ENCODE results near the gene FAM50A. TPM values are rescaled to one million over a fixed set of nuclear protein-coding genes. Genes with fewer than 3 reads are reported as not detected.

FAM50A gene
- polyA plus RNA-seq, 1 of the 3 experiments (the other 2 are of a cell fraction): 86.0 TPM

GRCh38 chrX:154441984-154442707 is 1.8 kb upstream of the FAM50A start:
- no peak overlapping the region for H3K9ac ChIP-seq
- no peaks in the 10 kb centered on the region; the same call in 1 of the 2 replicates for H3K27me3 ChIP-seq (ENCODE audit: insufficient read depth)
- no peak overlapping the region; a peak in 1 of 4 replicates for H3K27ac ChIP-seq (ENCODE audit: low read depth in 2 of 2, low read length in 1 of 2)
- H3K4me1 ChIP-seq (ENCODE audit: control insufficient read depth in 1 of 2, insufficient read depth in 2 of 2, low read depth in 1 of 2, low read length in 1 of 2): peaks cover 0 to 25% of the 10 kb centered on the region in 2 experiments; a peak in 1 of 4 replicates
- H3K9me2 ChIP-seq: no peaks in the 10 kb centered on the region
- TF ChIP-seq CTCF (IDR thresholded peaks at IDR 0.05) (no peak), TCF12 (IDR thresholded peaks at IDR 0.05) (no peak), TEAD4 (IDR thresholded peaks at IDR 0.05; ENCODE audit: borderline replicate concordance, insufficient read depth) (no peak), RAD21 (IDR thresholded peaks at IDR 0.05; ENCODE audit: low read length) (no peak)
- ChIA-PET CTCF (interaction anchor here (1.3 to 1.6 kb wide), 2 partner anchors 11 to 85 kb away, joined by 4 to 5 read pairs; no protein-coding TSS in a partner anchor), POLR2A (interaction anchor here (0.8 kb wide), 1 partner anchor 17 kb away, joined by 3 read pairs; no protein-coding TSS in a partner anchor)
- H3K9me3 ChIP-seq: no peaks in the 10 kb centered on the region
- no peak overlapping the region; a peak in 1 of 4 replicates for H3K4me3 ChIP-seq (ENCODE audit: low read depth in 2 of 2, low read length in 1 of 2)
- peaks cover 55% of the 10 kb centered on the region for H3K79me2 ChIP-seq (ENCODE audit: insufficient read depth)
- peaks cover 4% of the 10 kb centered on the region for H3F3A ChIP-seq (replicated peaks; ENCODE audit: insufficient read depth)
- H3K4me2 ChIP-seq: no peak overlapping the region
- peaks cover 33% of the 10 kb centered on the region; the same call in 1 of the 2 replicates for H4K20me1 ChIP-seq (ENCODE audit: insufficient read depth)
- DNase-seq: no peak
- H2AFZ ChIP-seq (ENCODE audit: low read depth): no peak overlapping the region
- peaks cover 0 to 20% of the 10 kb centered on the region in 2 experiments for H3K36me3 ChIP-seq (replicated peaks in 1 of 2; ENCODE audit: control insufficient read depth in 1 of 2, insufficient read depth in 2 of 2, low read length in 1 of 2)
- WGBS (ENCODE audit: low lambda C conversion rate): 45% methylated on average over 7 of the region's 21 CpGs

GRCh38 chrX:154443479-154443910 is 446 bp upstream of the FAM50A start:
- H3K79me2 ChIP-seq (ENCODE audit: insufficient read depth): peaks cover 45% of the 10 kb centered on the region
- no peak overlapping the region for H2AFZ ChIP-seq (ENCODE audit: low read depth)
- H3K27ac ChIP-seq (ENCODE audit: low read depth in 2 of 2, low read length in 1 of 2): peak overlapping the region; percentile 58 to 60
- ChIA-PET CTCF (no interaction called here), POLR2A (interaction anchor here (1.1 to 1.5 kb wide), 5 partner anchors 13 to 84 kb away, joined by 3 to 6 read pairs (median 4); partner anchors contain the start of genes ATP6AP1 and RPL10)
- H3K4me3 ChIP-seq (ENCODE audit: low read depth in 2 of 2, low read length in 1 of 2): peak overlapping the region in 1 of 2 experiments; percentile 59; a peak in 2 of 4 replicates
- H3K27me3 ChIP-seq (ENCODE audit: insufficient read depth): peaks cover 10% of the 10 kb centered on the region
- H3K4me2 ChIP-seq: peak overlapping the region; percentile 73; the same call in 1 of the 2 replicates
- H3K9ac ChIP-seq: 0 out of 2 replicates have a peak overlapping the region, but pooled peaks have one; percentile 31
- H3K9me3 ChIP-seq: no peaks in the 10 kb centered on the region
- H4K20me1 ChIP-seq (ENCODE audit: insufficient read depth): peaks cover 28% of the 10 kb centered on the region; the same call in 1 of the 2 replicates
- H3F3A ChIP-seq (replicated peaks; ENCODE audit: insufficient read depth): peaks cover 4% of the 10 kb centered on the region
- no peaks in the 10 kb centered on the region for H3K9me2 ChIP-seq
- 20% methylated on average over 9 of the region's 10 CpGs for WGBS (ENCODE audit: low lambda C conversion rate)
- peaks cover 0 to 20% of the 10 kb centered on the region in 2 experiments for H3K36me3 ChIP-seq (replicated peaks in 1 of 2; ENCODE audit: control insufficient read depth in 1 of 2, insufficient read depth in 2 of 2, low read length in 1 of 2)
- peak; percentile 62 for DNase-seq
- H3K4me1 ChIP-seq (ENCODE audit: control insufficient read depth in 1 of 2, insufficient read depth in 2 of 2, low read depth in 1 of 2, low read length in 1 of 2): peaks cover 0 to 21% of the 10 kb centered on the region in 2 experiments; a peak in 1 of 4 replicates
- TF ChIP-seq REST (IDR thresholded peaks at IDR 0.05; ENCODE audit: low read depth, low read length): no peak
- TF ChIP-seq TEAD4 (IDR thresholded peaks at IDR 0.05; ENCODE audit: borderline replicate concordance, insufficient read depth): no peak
- TF ChIP-seq GABPA (IDR thresholded peaks at IDR 0.05; ENCODE audit: low read depth): no peak
- no peak for TF ChIP-seq FOXJ3 (CRISPR knock-in tag; IDR thresholded peaks at IDR 0.05)
- TF ChIP-seq TCF12 (IDR thresholded peaks at IDR 0.05): no peak
- TF ChIP-seq RAD21 (IDR thresholded peaks at IDR 0.05; ENCODE audit: low read length): no peak
- TF ChIP-seq MAX (IDR thresholded peaks at IDR 0.05; ENCODE audit: low read depth): no peak
- TF ChIP-seq USF2 (IDR thresholded peaks at IDR 0.05; ENCODE audit: borderline replicate concordance, low read depth, low read length): no peak
- no peak for TF ChIP-seq FOXM1 (IDR thresholded peaks at IDR 0.05; ENCODE audit: low read depth)
- TF ChIP-seq TAF1 (IDR thresholded peaks at IDR 0.05; ENCODE audit: borderline replicate concordance, low read depth, low read length): no peak
- TF ChIP-seq SMC3 (IDR thresholded peaks at IDR 0.05; ENCODE audit: low read depth, low read length): no peak
- TF ChIP-seq IRF3 (IDR thresholded peaks at IDR 0.05; ENCODE audit: low read depth, low read length): no peak
- TF ChIP-seq ELF1 (IDR thresholded peaks at IDR 0.05): no peak
- no peak for TF ChIP-seq CHD2 (IDR thresholded peaks at IDR 0.05; ENCODE audit: low read length, partially characterized antibody)
- no peak for TF ChIP-seq USF1 (IDR thresholded peaks at IDR 0.05; ENCODE audit: borderline replicate concordance, low read depth)
